SK-N-SH treated with all-trans-retinoic acid at 6 μM for 48 hours (cell line): ENCODE measurements around the gene MYD88.
A peak's percentile ranks its signal among the peaks of the same experiment; 100 is the strongest.

ENCODE experiments used
- ATAC-seq: fragments of 200-7000 bp; cut with Tn5 transposase; 3 replicates; pipeline ENCODE4 v1.9.1; 2020; ENCODE audit warnings: mild to moderate bottlenecking, moderate library complexity
- ARNTL ChIP-seq: fragments of 450-650 bp; formaldehyde crosslinking; IDR thresholded peaks from 2 replicates; pipeline ENCODE4 v1.5.0; 2020; ENCODE audit warnings: low read depth, mild to moderate bottlenecking, moderate library complexity, borderline replicate concordance
- BACH2 ChIP-seq: fragments of 250-450 bp; sonication (Bioruptor Pico); IDR thresholded peaks from 2 replicates; pipeline ENCODE4 v1.9.0; 2021; ENCODE audit warnings: mild to moderate bottlenecking, borderline replicate concordance
- CSDC2 ChIP-seq: fragments of 250-450 bp; sonication (Bioruptor Pico); IDR thresholded peaks from 2 replicates; pipeline ENCODE4 v1.5.0; 2020; ENCODE audit warnings: mild to moderate bottlenecking, moderate library complexity
- CSRNP3 ChIP-seq: fragments of 250-450 bp; sonication (Bioruptor Pico); IDR thresholded peaks from 2 replicates; pipeline ENCODE4 v1.5.1; 2021; ENCODE audit warnings: mild to moderate bottlenecking, moderate library complexity
- ESRRG ChIP-seq: fragments of 250-450 bp; sonication (Bioruptor Pico); IDR thresholded peaks from 2 replicates; pipeline ENCODE4 v1.6.1; 2021; ENCODE audit warnings: mild to moderate bottlenecking
- GLIS3 ChIP-seq: fragments of 250-450 bp; sonication (Bioruptor Pico); IDR thresholded peaks from 2 replicates; pipeline ENCODE4 v1.5.0; 2020; ENCODE audit warnings: mild to moderate bottlenecking, moderate library complexity
- OSR1 ChIP-seq: fragments of 250-450 bp; sonication (Bioruptor Pico); IDR thresholded peaks from 2 replicates; pipeline ENCODE4 v1.8.0; 2022; ENCODE audit warnings: moderate library complexity, mild to moderate bottlenecking, inconsistent platforms
- PATZ1 ChIP-seq: fragments of 250-450 bp; sonication (Bioruptor Pico); IDR thresholded peaks from 2 replicates; pipeline ENCODE4 v1.8.0; 2020; ENCODE audit warnings: mild to moderate bottlenecking, moderate library complexity, borderline replicate concordance
- POU6F1 ChIP-seq: fragments of 250-450 bp; sonication (Bioruptor Pico); IDR thresholded peaks from 2 replicates; pipeline ENCODE4 v1.8.0; 2021; ENCODE audit warnings: low read depth, mild to moderate bottlenecking, moderate library complexity, borderline replicate concordance
- PPARA ChIP-seq: fragments of 250-450 bp; sonication (Bioruptor Pico); IDR thresholded peaks from 2 replicates; pipeline ENCODE4 v1.5.0; 2020; ENCODE audit warnings: mild to moderate bottlenecking, borderline replicate concordance
- RARB ChIP-seq: fragments of 250-450 bp; sonication (Bioruptor Pico); IDR thresholded peaks from 2 replicates; pipeline ENCODE4 v1.8.0; 2021; ENCODE audit warnings: mild to moderate bottlenecking, moderate library complexity
- SNAI2 ChIP-seq: fragments of 250-450 bp; sonication (Bioruptor Pico); IDR thresholded peaks from 2 replicates; pipeline ENCODE4 v1.5.0; 2020; ENCODE audit warnings: mild to moderate bottlenecking, moderate library complexity
- TCF4 ChIP-seq: fragments of 250-450 bp; sonication (Bioruptor Pico); IDR thresholded peaks from 2 replicates; pipeline ENCODE4 v1.8.0; 2021; ENCODE audit warnings: mild to moderate bottlenecking, moderate library complexity, borderline replicate concordance
- TOX ChIP-seq: fragments of 250-450 bp; sonication (Bioruptor Pico); IDR thresholded peaks from 2 replicates; pipeline ENCODE4 v1.8.0; 2021; ENCODE audit warnings: mild to moderate bottlenecking, moderate library complexity, borderline replicate concordance
- TSHZ2 ChIP-seq: fragments of 250-450 bp; sonication (Bioruptor Pico); IDR thresholded peaks from 2 replicates; pipeline ENCODE4 v1.5.0; 2020; ENCODE audit warnings: mild to moderate bottlenecking, moderate library complexity
- ZC3H10 ChIP-seq: fragments of 250-450 bp; sonication (Bioruptor Pico); IDR thresholded peaks from 2 replicates; pipeline ENCODE4 v1.5.1; 2021; ENCODE audit warnings: mild to moderate bottlenecking, moderate library complexity
- ZFP30 ChIP-seq: fragments of 450-650 bp; formaldehyde crosslinking; IDR thresholded peaks from 2 replicates; pipeline ENCODE4 v1.5.0; 2022; ENCODE audit warnings: mild to moderate bottlenecking, moderate library complexity
- ZNF565 ChIP-seq: fragments of 450-650 bp; formaldehyde crosslinking; conservative IDR thresholded peaks from 2 replicates; pipeline ENCODE4 v1.5.0; 2020; ENCODE audit warnings: low read depth, mild to moderate bottlenecking, moderate library complexity
- ZNF70 ChIP-seq: fragments of 450-650 bp; formaldehyde crosslinking; IDR thresholded peaks from 2 replicates; pipeline ENCODE4 v1.5.0; 2020; ENCODE audit warnings: mild to moderate bottlenecking, moderate library complexity
- ZNF8 ChIP-seq: fragments of 450-650 bp; formaldehyde crosslinking; IDR thresholded peaks from 2 replicates; pipeline ENCODE4 v1.5.0; 2020; ENCODE audit warnings: mild to moderate bottlenecking, moderate library complexity

The MYD88 gene

GRCh38 chr3:38114875-38115644 lies 23.4 kb upstream of the MYD88 start:
- no peak for ATAC-seq
- TF ChIP-seq ARNTL (CRISPR knock-in tag), result no peak
- no peak for TF ChIP-seq ZC3H10 (CRISPR knock-in tag)
- no peak for TF ChIP-seq SNAI2
- TF ChIP-seq, all 23 proteins: peak for 0

GRCh38 chr3:38115645-38116427 lies 22.6 kb upstream of the MYD88 start:
- no peak for ATAC-seq
- TF ChIP-seq PATZ1 (CRISPR knock-in tag) (no peak), BACH2 (CRISPR knock-in tag) (no peak), SNAI2 (no peak), RARB (no peak), ESRRG (CRISPR knock-in tag) (no peak), ZNF8 (CRISPR knock-in tag) (no peak), ZNF70 (CRISPR knock-in tag) (no peak), PPARA (no peak)

GRCh38 chr3:38116471-38117162 lies 21.8 kb upstream of the MYD88 start:
- no peak for TF ChIP-seq OSR1 (CRISPR knock-in tag)
- TF ChIP-seq TSHZ2 (CRISPR knock-in tag), result no peak
- TF ChIP-seq TCF4 (CRISPR knock-in tag), result no peak
- no peak for TF ChIP-seq SNAI2
- no peak for TF ChIP-seq RARB
- TF ChIP-seq ZNF70 (CRISPR knock-in tag), result no peak
- TF ChIP-seq TOX (CRISPR knock-in tag), result no peak
- no peak for TF ChIP-seq ZNF565 (CRISPR knock-in tag)
- no peak for TF ChIP-seq GLIS3 (CRISPR knock-in tag)
- no peak for TF ChIP-seq PPARA
- TF ChIP-seq ARNTL (CRISPR knock-in tag), result no peak
- TF ChIP-seq POU6F1 (CRISPR knock-in tag), result no peak
- TF ChIP-seq CSRNP3 (CRISPR knock-in tag), result no peak
- TF ChIP-seq CSDC2 (CRISPR knock-in tag), result no peak
- no peak for TF ChIP-seq ZNF8 (CRISPR knock-in tag)
- TF ChIP-seq ZFP30 (CRISPR knock-in tag), result no peak

More at GRCh38 chr3:38116471-38117162, 21.8 kb upstream of the MYD88 start:
- peak; percentile 4; the same call in 2 of the 3 replicates for ATAC-seq
